GM19240 (cell line): Measurements from ENCODE around the gene COL18A1.
A peak's percentile ranks its signal among the peaks of the same experiment; 100 is the strongest.

Experiments used
- DNase-seq: peaks from one replicate; pipeline ENCODE4 v3.0.0; 2011; ENCODE audit warnings: low spot score; ENCODE audit not compliant: insufficient read length

COL18A1 gene

DNA sequence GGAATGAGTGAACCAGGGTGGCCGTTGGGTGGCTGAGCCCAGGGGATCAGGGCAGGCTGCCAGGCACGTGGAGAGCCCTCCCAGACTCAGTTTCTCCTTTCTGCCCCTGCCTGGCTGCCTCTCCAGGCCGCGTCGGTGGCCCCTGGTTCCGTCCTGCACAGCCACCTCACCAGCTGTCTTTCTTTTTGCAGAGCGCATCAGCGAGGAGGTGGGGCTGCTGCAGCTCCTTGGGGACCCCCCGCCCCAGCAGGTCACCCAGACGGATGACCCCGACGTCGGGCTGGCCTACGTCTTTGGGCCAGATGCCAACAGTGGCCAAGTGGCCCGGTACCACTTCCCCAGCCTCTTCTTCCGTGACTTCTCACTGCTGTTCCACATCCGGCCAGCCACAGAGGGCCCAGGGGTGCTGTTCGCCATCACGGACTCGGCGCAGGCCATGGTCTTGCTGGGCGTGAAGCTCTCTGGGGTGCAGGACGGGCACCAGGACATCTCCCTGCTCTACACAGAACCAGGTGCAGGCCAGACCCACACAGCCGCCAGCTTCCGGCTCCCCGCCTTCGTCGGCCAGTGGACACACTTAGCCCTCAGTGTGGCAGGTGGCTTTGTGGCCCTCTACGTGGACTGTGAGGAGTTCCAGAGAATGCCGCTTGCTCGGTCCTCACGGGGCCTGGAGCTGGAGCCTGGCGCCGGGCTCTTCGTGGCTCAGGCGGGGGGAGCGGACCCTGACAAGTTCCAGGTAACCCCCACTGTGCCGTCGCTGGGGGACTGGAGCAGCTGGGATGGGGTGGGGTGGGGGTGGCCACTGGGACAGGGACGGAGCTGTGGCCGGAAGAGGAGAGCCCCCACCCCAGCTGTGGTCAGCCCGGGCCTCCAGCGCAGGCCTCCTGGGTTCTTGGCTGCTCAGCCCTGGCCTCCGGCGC is 63.3 kb downstream of the COL18A1 start:
- no peak for DNase-seq

DNA sequence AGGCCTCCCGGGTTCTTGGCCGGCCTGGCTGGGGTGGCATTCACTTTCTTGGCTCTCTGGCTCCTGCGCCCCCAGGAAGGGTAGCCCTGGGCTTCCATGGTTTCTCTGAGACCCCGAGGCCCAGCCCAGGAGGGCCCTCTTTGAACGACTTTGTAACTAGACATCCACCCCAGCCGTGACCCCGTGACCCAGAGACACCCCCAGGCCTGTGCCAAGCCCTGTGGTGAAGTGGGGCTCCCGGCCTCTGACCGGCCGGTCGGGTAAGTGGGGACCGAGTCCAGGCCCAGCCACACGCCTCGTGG is 64.0 kb downstream of the COL18A1 start:
- DNase-seq, result no peak

DNA sequence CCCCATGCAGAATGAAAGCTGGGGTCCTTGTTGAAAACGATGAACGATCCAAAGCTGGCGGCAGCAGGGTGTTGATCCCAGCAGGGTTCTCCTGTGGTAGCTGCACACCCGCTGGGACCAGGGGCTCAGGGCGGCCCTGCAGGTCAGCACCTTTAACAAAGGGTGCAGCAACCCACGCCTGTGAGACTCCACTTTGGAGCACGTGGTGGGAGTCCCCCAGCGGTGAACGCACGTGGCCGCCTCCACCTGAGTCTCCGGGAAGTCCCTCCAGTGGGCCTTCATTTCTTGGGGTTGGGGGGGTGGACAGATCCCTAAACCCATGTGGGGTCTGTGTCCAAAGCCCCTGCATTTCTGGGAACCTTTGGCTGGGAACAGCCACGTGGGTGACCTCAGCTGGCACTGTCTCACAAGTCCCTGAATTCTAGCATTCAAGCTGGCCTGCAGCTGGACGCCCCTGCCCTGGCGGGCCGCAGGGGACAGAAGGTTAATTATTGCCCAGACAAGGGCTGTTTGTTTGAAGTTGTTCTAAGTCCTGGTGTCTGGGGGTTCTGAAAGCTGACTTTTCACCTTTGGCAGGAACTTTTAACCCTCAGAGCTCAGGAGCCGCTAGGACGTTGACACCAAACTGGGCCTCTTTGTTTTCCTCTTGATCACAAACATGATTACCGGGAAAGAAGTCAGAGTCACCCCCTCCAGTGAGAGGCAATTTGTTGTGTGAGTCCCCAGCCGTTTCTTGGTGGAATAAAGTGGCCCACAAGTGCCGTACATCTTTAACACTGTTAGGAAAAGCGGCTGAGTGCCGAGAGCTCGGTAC is 64.5 kb downstream of the COL18A1 start:
- DNase-seq, result no peak

DNA sequence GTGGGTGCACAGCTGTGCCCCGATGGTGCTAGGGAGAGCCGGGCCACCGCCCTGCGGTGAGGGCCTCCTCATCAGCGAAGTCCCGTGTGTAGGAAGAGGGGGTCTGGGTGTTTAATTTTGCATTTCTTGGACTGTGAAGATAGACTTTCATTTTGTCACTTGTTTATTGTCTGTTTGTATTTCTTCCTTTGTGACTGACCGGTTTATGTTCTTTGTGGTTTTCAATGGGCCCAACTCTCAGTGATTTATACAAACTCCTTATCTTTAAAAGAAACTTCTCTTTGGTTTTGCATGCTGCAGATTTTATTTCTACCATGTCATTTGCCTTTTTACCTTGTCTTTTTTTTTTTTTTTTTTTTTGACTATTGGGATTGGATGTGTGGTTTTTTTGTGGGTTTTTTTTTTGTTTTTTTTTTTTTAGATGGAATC is 65.1 kb downstream of the COL18A1 start:
- no peak for DNase-seq

- no peak for DNase-seq
Measured at GRCh38 chr21:45470773-45471524, 66.0 kb downstream of the COL18A1 start.

DNA sequence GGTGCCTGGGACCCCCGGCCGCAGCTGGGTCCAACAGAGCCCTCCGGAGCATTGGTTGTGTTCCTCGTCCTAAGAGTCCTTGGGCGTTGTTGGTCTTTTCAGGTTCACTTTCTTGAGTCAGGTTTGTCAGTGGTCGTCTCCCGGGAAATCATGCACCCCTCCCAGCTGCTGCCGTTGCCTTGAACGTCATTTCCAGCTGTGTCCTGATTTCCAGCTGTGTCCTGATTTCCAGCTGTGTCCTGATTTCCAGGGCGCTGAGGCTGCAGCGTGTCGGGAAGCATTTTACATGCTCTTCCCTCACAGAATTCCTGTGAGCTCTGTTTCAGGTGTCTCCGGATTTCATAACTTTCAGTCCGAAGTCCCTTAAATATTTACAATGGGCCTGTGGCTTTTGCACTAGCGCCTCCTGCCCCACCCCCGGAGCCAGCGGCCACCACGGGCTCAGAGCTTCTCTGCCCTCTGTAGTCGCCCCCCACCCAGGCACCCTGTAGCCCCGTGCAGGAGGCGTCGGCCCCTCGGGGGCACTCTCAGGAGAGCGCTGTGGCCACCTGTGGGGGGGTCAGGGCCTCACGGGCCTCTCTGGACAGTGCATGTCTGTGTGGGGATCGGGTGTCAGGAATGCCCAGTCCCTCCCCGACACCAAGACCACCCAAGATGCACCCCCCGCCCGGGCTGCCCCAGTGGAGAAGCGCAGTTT is 66.7 kb downstream of the COL18A1 start:
- no peak for DNase-seq

GRCh38 chr21:45472445-45473365 is 67.7 kb downstream of the COL18A1 start:
- no peak for DNase-seq

DNA sequence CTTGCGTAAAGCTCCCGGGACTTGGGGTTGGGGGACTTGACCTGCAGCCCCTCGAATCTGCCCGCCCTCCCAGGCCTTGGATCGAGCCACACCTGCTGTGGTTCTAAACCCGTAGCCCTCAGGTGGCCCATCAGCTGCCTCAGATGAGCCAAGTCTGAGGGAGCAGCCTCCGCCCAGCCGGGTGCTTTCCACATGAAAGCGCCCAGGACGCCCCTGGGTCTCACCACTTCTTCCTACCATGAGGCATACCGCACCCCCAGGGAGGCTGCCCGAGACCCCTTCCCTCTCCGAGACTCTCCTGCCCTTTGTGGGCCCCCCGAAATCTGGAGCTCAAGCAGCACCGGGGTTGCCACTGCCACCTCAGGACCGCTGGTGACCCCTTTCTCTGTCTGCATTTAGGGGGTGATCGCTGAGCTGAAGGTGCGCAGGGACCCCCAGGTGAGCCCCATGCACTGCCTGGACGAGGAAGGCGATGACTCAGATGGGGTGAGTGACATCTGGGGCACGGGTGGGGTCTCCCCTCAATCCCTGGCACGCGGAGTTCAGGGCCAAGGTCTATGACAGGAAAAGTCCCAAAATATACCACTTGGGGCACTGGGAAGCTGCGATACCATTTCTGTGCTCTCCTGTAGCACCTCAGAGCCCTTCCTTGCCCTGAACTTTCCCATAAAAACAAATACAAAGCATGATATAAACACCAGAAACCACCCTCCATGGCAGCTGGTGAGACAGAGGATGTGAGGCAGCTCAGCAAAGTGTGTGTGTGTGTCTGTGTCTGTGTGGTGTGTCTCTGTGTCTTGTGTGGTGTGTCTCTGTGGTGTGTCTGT is 68.7 kb downstream of the COL18A1 start:
- DNase-seq, result no peak

DNA sequence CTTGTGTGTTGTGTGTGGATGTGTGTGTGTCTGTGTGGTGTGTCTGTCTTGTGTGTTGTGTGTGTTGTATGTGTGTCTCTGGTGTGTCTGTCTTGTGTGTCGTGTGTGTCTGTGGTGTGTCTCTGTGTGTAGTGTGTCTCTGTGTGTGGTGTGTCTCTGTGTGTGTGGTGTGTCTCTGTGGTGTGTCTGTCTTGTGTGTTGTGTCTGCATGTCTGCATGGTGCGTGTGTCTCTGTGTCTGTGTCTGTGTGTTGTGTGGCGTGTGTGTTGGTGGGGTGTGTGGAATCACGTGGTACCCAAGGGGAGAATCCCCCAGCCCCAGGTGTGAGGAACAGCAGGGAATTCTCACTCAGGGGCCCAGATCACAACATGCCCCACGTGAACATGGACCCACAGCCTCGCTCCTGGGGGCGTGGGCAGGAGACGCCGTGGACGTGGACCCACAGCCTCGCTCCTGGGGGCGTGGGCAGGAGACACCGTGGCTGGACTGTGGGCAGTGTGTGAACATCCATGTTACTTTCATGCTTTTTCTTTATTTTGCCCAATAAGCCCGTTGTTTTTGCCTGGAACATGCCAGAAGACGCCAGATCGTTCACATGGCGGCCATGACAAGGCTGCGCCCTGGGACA is 69.5 kb downstream of the COL18A1 start:
- DNase-seq, result no peak

DNA sequence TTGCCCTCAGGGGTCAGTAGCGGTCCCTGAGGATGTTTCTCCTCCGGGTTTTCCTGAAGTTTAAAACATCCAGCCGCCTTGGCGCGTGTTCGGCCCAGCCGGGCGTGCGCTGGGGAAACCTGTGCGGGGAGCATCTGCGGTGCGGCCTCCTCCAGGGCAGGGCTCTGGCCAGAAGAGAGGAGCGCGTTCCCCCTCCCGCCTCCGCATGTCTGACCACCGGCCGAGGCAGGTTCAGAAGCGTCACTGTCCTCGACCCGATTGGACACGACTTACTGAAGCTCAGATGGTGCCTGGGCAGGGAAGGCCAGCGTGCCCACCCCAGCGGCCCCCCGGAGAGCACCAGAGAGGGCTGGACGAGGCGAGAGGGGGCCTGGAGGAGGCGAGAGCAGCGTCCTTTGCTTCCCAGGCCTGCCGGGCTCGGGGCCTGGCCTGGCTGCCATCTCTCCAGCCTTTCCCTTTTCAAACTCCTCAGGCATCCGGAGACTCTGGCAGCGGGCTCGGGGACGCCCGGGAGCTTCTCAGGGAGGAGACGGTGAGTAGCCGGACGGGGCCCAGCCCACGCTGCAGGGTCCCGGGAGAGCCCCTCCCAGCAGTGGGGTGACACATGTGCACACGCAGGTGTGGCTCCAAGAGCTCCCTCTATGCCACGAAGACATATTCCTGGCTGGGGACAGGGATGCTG is 70.2 kb downstream of the COL18A1 start:
- no peak for DNase-seq

GRCh38 chr21:45475797-45476570 is 71.0 kb downstream of the COL18A1 start:
- DNase-seq, result no peak

- no peak for DNase-seq
Measured at GRCh38 chr21:45476582-45476981, 71.6 kb downstream of the COL18A1 start.

- no peak for DNase-seq
Measured at GRCh38 chr21:45477176-45478114, 72.5 kb downstream of the COL18A1 start.

DNA sequence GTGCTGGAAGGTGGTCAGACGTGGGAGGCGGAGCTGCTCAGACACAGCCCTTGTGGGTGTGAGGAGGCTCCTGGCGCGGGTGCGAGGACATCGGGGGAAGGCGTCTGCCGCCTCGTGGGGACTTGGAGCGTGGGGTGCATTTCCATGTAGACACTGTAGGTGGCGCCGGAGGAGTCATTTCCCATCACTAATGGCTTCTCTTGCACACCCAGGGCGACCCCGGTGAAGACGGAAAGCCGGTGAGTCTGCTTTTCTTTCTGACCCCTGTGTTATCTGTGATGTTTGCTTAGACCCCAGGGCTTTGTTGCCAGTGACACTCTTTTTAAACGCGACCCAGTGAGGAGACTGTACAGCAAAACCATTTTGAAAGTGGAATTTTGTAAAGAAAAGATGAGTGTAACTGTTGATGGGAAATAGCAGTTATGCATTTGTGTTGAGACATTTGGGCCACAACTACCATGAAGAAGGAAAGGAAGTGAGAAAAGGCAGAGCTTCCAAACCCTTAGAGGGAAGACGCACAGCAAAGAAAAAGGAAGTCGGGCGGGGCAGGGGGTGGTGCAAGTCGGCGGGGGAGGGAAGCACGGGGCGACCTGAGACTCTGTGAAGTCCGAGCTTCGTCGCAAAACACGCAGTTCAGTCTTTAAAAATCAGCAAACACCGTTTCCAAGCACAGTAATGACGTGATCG is 73.3 kb downstream of the COL18A1 start:
- DNase-seq, result peak; percentile 86

DNA sequence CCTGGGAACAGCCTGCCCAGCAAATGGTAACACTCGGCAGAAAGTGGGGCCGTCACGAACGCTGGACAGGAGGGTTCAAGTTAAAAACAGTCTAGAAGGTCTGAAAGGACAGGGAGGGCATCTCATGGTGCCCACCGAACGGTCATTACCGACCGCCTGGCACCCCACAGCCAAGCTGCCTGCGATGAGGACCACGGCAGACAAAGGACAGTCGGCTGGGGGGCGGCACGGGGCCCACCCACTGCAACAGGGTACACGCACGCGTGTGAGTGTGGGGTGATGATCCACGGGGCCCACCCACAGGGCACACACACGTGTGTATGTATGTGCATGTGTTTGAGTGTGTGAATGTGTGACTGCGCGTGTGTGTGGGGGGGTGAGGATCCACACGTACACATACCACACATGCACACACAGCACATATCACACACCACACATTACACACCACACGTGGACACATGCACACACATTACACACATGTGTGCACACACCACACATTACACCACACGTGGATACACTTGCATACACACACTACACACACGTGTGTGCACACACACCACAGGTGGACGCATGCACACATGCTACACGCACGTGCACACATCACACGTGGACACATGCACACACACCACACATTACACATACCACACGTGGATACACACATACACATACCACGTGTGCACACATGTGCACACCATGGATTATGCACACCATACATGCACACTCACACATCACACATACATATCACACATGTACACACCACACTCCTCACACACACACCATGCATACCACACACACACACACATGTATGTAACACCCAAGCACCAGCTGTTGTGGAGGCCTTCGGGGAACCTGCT is 74.1 kb downstream of the COL18A1 start:
- no peak for DNase-seq
